CD4-positive, alpha-beta T cell treated with Interleukin-1 beta for 1 hour (primary cell): ENCODE data around the gene PPM1M.

Source experiments
- DNase-seq, 2 donors: peaks; one replicate each; pipeline ENCODE4 v3.0.0-alpha.2; 2020 to 2022

PPM1M gene

GRCh38 chr3:52231502-52232278 lies 13.9 kb upstream of the PPM1M start:
- peak; percentile 84 to 88 for DNase-seq

- peak in 1 of 2 donors; percentile 44 for DNase-seq
Observed at GRCh38 chr3:52232279-52233107, 13.1 kb upstream of the PPM1M start.

DNA sequence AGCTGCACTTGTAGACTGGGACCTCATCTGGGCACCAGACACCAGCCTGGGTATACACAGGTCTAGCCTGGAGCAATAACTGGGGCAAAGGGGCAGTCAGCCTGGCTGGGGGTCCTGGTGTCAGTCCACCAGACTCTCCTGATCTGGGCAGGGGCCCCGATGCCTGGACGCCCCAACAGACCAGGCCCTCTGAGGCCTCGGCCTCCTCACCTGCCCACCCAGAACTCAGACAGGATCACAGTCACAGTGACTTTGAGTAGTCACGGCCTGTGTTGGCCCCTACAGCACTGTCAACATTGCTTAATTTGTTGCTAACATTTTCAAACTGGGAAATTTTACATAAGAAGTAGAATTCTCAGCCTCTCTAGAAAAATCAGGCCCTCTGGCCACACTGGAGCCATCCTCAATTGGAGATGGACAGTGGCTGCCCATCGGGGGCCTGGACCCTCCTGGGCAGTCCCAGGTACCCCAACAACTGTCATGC lies 12.4 kb upstream of the PPM1M start:
- no peak for DNase-seq

GRCh38 chr3:52233968-52234367 lies 11.6 kb upstream of the PPM1M start:
- no peak for DNase-seq

- no peak for DNase-seq
Observed at GRCh38 chr3:52234516-52235447, 10.8 kb upstream of the PPM1M start.

- no peak for DNase-seq
Observed at GRCh38 chr3:52236424-52236886, 9.1 kb upstream of the PPM1M start.

DNA sequence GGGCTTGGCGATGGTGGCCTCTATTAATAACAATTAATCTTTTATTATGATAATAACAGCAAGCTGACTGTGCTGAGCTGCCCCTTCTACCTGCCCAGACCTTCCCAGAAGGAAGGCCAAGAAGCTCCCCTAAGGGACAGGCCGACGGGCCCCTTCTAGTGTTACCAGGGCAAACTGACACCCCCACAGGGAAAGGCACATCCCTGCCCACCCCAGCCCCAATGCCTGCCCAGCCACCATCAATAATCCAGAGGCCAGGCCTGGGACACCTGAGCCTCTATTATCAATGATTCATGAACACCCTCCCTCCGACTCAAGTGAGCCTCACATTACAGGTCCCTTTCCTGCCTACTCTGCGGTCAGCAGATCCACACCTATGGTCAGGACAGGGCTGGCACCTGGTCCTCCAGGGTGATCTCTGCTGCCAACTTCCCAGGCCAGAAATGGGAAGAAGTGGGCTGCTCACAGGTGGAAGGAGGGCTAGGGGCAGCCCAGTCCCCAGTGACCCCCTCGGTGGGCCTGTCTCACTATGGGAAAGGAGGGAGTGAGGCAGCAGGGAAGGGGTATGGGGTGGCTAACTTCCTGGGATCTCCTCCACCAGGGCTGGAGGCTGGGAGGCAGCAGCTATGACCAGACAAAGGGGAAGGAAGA lies 8.4 kb upstream of the PPM1M start:
- DNase-seq, result no peak

DNA sequence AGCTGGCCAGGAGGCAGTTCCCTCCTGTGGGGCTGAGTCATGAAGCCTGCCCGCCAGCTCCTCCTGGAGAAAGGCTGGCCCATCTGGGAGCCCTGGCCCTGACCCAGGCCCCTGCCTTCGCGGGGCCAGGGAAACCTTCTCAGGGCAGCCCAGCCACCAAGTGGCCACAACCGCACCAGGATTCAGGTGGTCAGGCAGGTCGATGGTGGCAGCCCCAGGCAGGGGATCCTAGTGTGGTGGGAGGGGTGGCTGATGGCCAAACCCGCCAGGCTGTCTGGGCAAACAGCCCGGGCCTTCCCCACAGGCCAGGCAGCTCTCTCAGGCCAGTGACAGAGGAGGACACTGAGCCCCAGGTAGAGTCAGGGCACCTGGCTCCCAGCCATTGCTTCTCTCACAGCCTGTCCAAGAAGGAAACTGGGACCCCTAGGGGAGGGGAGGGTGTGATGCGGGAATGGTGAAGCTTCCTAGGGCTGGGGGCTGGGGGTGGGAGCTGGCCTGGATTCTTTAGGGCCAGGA lies 7.8 kb upstream of the PPM1M start:
- peak in 1 of 2 donors; percentile 62 for DNase-seq

DNA sequence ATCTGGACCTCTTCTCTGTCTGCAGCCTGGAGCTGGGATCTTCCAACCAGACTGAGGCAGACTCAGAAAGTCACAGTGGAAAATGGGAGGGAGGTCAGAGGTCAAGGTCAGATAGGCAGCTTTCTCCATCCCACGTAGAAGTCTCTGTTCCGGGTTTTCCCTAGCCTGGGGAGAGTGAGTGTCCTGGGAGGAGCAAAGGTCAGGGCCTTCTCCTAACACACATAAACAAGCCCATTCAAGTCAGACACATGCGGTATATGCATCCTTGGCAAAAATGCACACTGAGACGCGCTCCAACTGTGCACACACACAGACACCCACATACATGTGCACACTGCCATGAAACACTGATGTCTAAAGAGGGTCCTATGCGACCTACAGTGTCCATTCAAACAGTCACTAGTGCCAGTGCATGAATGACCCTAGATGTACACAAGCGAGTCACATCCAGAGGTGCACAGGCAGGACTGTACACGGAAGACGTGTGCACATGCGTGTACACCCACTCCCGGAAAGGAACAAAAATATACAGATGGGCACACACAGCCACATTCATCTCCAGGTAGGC lies 7.3 kb upstream of the PPM1M start:
- DNase-seq, result no peak

DNA sequence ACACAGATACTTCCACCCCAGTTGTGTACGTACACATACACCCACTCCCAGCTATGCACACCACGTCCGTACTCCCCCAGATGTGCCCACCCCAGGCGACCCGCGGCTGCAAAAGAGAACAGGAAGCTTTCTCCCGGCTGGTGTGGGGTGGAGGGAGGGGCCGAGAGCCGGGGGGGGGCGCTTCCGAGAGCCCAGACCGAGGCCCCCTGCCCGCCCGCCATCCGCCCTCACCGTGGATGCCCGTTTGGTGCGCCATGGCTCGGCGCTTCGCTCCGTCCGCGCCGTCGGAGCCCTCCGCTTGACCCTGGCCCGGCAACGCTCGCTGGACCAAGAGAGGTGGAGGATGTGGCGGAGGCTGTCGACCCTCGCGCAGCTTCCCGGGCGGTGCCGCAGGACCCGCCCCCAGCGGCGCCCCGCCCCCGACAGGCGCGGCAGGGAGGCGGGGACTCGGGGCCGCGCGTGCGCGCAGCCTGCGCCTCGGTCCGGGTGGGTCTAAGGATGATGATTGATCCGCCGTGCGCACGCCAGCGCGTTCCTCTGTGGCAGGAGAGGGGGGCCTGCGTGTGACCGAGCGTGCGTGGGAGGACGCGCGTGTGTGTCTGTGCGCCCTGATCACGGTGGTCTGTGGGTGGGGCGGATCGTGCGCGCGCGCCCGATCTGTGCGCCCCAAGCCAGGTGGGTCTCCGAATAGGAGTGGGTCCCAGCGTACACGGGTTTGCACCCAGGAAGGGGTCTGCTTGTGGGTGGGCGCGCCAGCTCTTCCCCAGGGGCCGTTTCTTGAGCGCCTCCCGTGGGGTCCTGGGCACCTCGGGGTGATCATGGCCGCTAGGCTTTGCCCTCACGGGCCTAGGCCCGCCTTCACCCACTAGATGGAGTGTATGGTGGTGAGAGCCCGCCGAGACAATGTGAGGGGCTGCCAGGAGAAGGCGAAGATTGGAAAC lies 6.5 kb upstream of the PPM1M start, which contains the start of gene TWF2:
TWF2 (minus strand) TSS at position 398 of the 941 bp plus-strand sequence; CDS start at position 256, 142 bp downstream.
- DNase-seq, result peak; percentile 87

DNA sequence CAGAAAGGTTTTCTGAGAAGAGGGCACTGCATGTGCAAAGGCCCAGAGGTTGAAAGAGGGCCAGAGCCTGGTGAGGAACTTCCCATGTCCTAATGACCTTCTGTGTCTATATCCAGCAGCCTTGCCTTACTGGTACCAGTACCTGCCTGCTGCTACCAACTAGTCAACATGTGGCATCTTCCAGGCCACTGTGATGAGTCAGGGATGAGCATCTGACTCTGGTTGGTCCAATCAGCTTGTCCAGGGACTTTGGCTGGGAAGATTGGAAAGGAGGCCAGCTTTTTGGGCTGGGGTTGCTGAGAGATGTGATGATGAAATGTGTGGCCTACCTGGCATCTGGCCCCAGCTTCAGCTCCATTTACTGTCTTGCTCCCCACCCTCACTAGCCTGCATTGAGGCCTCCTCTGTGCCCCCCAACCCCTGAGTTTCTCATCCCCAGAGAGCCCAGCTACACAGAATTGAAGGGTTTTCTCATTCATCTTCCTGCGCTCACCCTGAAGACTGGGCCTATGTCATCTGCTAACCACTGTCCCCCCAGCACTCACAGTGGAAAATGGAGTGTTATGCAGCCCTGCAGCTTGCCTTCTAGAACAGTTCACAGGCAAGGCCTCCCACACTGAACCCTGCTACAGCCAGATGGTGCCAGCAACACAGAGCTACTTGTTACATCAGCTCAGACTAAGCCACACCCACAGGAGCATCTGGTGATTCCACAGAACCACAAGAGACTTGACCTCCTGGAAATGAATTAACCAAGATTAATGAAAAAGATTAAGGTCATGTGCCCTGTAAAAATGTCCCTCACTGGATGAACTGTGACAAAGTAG lies 5.3 kb upstream of the PPM1M start:
- DNase-seq, result peak; percentile 58 to 63

GRCh38 chr3:52240886-52241370 lies 4.6 kb upstream of the PPM1M start:
- DNase-seq, result no peak

- no peak for DNase-seq
Observed at GRCh38 chr3:52242039-52242438, 3.5 kb upstream of the PPM1M start.

GRCh38 chr3:52243791-52244628 lies 1.5 kb upstream of the PPM1M start:
- peak in 1 of 2 donors; percentile 70 for DNase-seq

GRCh38 chr3:52246264-52246620 lies 683 bp downstream of the PPM1M start:
- DNase-seq, result no peak

GRCh38 chr3:52246728-52247408 lies 1.3 kb downstream of the PPM1M start:
- peak in 1 of 2 donors; percentile 45 for DNase-seq

DNA sequence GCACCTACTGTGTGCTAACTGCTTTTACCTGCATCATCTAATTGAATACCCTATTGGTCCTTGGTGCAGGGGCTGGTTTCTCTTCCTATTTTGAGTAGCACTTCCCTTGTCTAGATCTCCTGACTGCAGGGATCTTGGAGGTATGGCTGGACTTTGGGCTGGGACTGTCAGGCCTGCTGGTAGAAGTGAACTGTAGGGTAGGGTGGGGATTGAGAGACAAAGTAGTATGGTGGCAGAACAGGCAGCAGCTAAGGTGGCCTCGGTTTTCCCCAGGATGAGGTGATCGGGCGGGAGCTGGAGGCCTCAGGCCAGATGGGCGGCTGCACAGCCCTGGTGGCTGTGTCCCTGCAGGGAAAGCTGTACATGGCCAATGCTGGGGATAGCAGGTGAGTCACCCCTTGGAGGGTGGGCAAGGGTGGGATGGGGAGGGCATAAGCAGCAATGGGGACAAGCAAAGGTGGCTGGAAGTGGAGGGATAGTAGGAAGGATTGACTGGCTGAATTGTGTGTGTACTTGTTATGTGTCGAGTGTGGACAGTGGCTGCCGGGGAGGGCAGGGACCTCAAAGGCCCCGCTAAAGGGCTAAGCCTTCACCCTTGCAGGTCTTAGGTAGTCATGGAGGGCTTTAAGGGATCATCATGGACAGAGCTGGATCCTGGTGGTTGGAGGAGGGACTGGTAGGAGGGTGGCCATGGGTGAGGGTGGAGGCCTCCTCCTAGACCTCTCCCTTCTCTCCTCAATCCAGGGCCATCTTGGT lies 2.0 kb downstream of the PPM1M start:
- DNase-seq, result no peak
